Muscle layer of colon (tissue), 2 donors: ENCODE data around the gene MPZL2.

Source experiments
- H3K27ac ChIP-seq: one replicate; pipeline ENCODE4 v1.7.0; 2013; ENCODE audit warnings: low read depth, mild to moderate bottlenecking, low read length, moderate library complexity
- H3K27me3 ChIP-seq, 2 donors: one replicate each; pipeline ENCODE4 v1.7.0; 2013; ENCODE audit warnings: low read length in 2 of 2, mild to moderate bottlenecking in 2 of 2; ENCODE audit not compliant: insufficient read depth in 2 of 2, control insufficient read depth in 1 of 2
- H3K36me3 ChIP-seq: one replicate; pipeline ENCODE4 v1.7.0; 2013; ENCODE audit warnings: mild to moderate bottlenecking, low read length; ENCODE audit not compliant: insufficient read depth
- H3K4me1 ChIP-seq: one replicate; pipeline ENCODE4 v1.7.0; 2013; ENCODE audit warnings: mild to moderate bottlenecking, low read length; ENCODE audit not compliant: insufficient read depth
- H3K4me3 ChIP-seq, 2 donors: one replicate each; pipeline ENCODE4 v1.7.0; 2013; ENCODE audit warnings: low read length in 2 of 2, low read depth in 1 of 2, mild to moderate bottlenecking in 1 of 2, moderate library complexity in 1 of 2
- H3K9ac ChIP-seq: one replicate; pipeline ENCODE4 v1.7.0; 2013; ENCODE audit warnings: low read length
- H3K9me3 ChIP-seq: one replicate; pipeline ENCODE4 v1.7.0; 2013; ENCODE audit warnings: mild to moderate bottlenecking, low read length
- donor health status: abdominal sarcoma.
- donor health status: Adenocarcinoma of cecum.

The MPZL2 gene

DNA sequence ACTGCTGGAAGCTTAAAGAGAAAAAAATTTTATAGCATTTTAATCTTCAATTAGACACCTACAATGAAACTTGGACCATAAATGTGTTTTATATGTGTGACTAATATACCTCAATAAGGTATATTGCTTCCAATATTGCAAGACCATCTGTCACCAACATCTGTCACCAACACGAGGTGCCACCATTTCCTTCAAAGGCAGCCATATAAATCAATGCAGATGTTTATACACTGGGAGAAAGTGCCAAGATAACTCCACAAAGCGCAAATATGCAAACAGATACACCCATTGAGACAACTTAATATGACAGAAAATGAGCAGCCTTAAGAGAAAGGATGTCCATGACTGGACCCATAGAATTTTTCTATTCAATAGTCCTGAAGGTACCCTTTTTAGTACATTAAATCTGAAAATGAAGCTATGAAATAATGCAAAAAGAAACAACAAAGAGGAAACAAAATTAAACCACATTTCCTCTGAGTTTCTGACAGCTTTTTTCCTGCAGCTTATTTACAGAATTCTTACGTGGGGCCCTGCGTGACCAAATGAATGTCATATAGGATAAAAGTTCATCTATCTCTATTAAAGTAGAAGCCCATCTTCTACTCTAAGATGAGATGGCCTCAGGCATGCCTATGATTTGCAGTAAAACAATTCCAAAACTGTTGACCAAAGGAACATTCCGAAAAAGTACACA lies 24.4 kb downstream of the MPZL2 start:
- Histone ChIP-seq H3K9me3 (no peaks in the 10 kb centered on the region), H3K4me1 (no peaks in the 10 kb centered on the region), H3K27ac (no peak overlapping the region), H3K36me3 (no peaks in the 10 kb centered on the region), H3K27me3 (no peaks in the 10 kb centered on the region), H3K9ac (no peak overlapping the region), H3K4me3 (no peak overlapping the region)

DNA sequence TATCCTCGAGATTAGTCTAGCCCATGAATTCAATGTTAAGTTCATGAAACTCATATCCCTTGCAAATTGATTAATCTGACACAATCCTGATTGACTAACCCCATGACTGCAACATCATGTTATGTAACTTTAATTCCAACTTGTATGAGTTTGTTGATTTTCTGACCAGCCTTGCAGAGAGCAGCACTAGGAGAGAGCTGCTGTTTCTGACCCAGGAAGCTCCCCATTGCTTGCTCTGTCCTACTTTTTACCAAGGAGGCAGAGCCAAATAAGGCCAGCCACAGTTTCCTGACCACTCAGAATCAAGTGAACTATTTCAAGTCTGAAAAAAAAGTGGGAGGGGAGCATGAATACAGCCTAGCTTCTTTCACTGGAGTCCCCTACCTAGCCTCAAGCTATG lies 25.2 kb downstream of the MPZL2 start:
- H3K4me1 ChIP-seq = no peaks in the 10 kb centered on the region
- H3K27me3 ChIP-seq = no peaks in the 10 kb centered on the region
- no peak overlapping the region for H3K9ac ChIP-seq
- H3K4me3 ChIP-seq = no peak overlapping the region
- no peak overlapping the region for H3K27ac ChIP-seq
- H3K9me3 ChIP-seq = no peaks in the 10 kb centered on the region
- no peaks in the 10 kb centered on the region for H3K36me3 ChIP-seq

DNA sequence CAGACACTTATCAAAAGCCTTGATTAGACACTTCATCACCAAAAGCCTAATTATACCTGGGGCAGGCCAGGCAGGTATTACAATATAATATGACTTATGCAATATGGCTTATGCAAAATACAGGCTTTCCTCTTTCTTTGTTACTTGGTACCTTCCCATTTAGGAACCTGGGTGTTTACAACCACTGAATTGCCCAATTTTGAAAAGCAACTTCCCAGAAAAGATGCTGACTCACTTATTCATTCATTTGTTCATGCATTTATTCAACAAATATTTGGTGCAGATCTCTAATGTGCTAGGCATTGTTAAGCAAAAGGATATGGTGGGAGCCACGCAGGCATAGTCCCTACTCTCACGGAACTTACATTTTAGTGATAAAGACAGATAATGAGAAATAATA lies 25.7 kb downstream of the MPZL2 start:
- Histone ChIP-seq H3K27ac (no peak overlapping the region), H3K4me3 (no peak overlapping the region)

DNA sequence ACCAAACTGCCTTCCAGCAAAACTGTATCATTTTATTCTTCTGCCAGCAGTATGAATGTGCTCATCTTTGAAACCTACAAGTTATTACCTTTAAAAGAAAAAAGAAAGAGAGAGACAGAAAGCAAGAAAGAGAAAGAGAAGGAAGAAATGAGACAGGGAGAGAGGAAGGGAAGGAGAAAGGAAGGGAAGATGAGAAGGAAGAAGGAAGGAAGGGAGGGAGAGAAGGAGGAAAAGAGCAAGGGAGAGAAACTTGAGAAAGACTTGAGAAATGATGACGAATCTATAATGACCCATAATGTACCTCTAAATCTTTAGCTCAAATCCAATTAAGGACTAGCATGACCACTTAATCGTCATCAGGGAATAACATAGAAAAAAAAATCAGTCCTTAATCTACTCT lies 27.9 kb downstream of the MPZL2 start:
- Histone ChIP-seq H3K4me3 (no peak overlapping the region), H3K36me3 (no peaks in the 10 kb centered on the region), H3K4me1 (no peaks in the 10 kb centered on the region), H3K27ac (no peak overlapping the region), H3K9me3 (no peaks in the 10 kb centered on the region), H3K9ac (no peak overlapping the region), H3K27me3 (no peaks in the 10 kb centered on the region)

More for the DNA sequence above, 25.7 kb downstream of the MPZL2 start:
- Histone ChIP-seq H3K9me3 (no peaks in the 10 kb centered on the region), H3K27me3 (no peaks in the 10 kb centered on the region), H3K36me3 (no peaks in the 10 kb centered on the region), H3K9ac (no peak overlapping the region), H3K4me1 (no peaks in the 10 kb centered on the region)

DNA sequence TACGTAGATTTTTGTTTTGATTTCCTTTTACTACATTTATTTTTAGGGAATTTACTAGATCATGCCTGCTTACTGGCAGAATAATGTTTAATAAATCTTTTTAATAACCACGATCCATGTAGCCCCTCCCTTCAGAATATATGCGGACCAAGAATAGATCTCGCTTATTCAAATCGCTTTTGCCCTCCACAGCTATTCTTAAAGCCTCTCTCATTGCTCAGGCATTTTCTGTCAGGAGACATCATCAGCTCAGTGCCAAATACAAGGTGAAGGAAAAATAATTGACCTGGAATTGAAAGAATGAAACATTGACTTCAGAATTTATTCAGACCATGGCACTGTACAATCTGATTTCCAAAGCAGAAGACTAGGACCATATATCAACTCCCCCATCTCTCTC lies 29.3 kb downstream of the MPZL2 start:
- Histone ChIP-seq H3K27ac (no peak overlapping the region), H3K27me3 (peaks cover 0 to 2% of the 10 kb centered on the region in 2 donors), H3K4me3 (no peak overlapping the region), H3K9ac (no peak overlapping the region), H3K4me1 (no peaks in the 10 kb centered on the region), H3K36me3 (no peaks in the 10 kb centered on the region), H3K9me3 (no peaks in the 10 kb centered on the region)

DNA sequence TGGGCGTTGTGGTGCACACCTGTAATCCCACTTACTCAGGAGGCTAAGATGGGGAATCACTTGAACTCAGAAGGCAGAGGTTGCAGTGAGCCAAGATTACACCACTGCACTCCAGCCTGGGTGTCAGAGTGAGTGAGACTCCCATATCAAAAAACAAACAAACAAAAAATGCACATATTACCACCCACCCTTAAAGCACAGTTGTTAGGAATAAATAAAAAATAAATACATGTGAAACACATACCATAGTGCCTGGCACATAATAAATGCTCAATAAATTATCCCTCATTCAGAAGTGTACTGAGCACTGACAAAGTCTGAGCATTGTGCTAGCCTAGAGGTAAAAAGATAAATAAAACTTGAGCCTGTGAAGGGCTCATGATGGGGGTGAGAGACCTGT lies 30.2 kb downstream of the MPZL2 start:
- no peak overlapping the region for H3K4me3 ChIP-seq
- no peaks in the 10 kb centered on the region for H3K36me3 ChIP-seq
- H3K9me3 ChIP-seq = no peaks in the 10 kb centered on the region
- H3K4me1 ChIP-seq = no peaks in the 10 kb centered on the region
- H3K27ac ChIP-seq = no peak overlapping the region
- H3K9ac ChIP-seq = no peak overlapping the region
- H3K27me3 ChIP-seq = peaks cover 0 to 3% of the 10 kb centered on the region in 2 donors

DNA sequence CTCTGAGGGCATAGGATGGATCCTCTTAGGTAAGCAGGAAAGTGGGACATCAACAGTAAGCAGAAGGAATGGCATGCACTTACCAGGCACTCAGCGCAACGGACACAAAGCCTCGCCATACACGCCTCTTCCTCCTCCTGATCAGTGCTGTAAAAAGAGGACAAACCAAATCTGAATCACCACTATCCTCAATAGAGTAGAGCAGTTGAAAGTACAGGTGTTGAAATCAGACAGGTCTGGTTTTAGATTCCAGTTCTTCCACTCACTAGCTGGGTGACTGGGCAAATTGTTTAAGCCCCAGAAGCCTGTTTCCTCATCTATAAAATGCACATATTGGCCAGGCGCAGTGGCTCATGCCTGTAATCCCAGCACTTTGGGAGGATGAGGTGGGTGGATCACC lies 30.7 kb downstream of the MPZL2 start:
- H3K9ac ChIP-seq = no peak overlapping the region
- no peaks in the 10 kb centered on the region for H3K9me3 ChIP-seq
- peaks cover 0 to 3% of the 10 kb centered on the region in 2 donors for H3K27me3 ChIP-seq
- no peaks in the 10 kb centered on the region for H3K4me1 ChIP-seq
- no peak overlapping the region for H3K4me3 ChIP-seq
- H3K27ac ChIP-seq = no peak overlapping the region
- no peaks in the 10 kb centered on the region for H3K36me3 ChIP-seq

DNA sequence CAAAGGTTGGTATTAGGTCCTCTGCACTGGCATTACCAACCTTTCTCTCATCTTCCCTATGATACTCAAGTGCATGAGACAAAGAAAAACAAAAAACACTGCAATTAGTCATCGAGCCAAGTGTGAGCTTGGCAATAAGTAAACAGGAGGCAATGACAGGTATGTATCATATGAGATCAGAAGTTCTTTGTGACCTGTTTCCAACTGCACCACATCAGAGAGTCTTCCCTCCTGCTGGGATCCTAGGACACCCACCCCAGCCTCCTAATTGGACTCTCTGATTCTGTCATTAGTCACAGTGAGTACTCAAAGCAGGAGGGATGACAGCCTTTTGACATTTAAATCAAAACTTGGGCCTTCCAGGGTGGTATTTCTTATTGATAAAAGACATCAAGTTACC lies 31.4 kb downstream of the MPZL2 start:
- Histone ChIP-seq H3K9me3 (no peaks in the 10 kb centered on the region), H3K9ac (no peak overlapping the region), H3K4me1 (no peaks in the 10 kb centered on the region), H3K4me3 (no peak overlapping the region), H3K27ac (no peak overlapping the region), H3K27me3 (peaks cover 0 to 3% of the 10 kb centered on the region in 2 donors), H3K36me3 (no peaks in the 10 kb centered on the region)

DNA sequence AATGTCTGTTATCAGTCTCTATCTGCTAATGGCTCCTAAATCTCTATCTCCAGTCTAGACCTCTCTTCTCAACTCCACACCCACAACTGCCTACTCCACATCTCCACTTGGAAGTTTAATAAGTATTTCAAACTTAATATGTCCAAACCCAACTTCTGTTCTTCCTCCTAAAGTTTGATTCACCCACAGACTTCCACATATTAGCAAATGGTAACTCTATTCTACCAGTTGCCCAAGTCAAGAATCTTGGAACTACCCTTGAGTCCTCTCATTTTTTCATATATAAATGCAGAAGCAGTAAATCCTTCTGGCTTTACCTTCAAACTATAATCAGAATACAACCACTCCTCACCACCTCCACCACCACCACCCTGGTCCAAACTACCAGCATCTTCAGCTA lies 32.6 kb downstream of the MPZL2 start:
- no peaks in the 10 kb centered on the region for H3K36me3 ChIP-seq
- H3K9ac ChIP-seq = no peak overlapping the region
- no peaks in the 10 kb centered on the region for H3K9me3 ChIP-seq
- H3K4me3 ChIP-seq = no peak overlapping the region
- peaks cover 0 to 3% of the 10 kb centered on the region in 2 donors for H3K27me3 ChIP-seq
- H3K27ac ChIP-seq = no peak overlapping the region
- no peaks in the 10 kb centered on the region for H3K4me1 ChIP-seq

DNA sequence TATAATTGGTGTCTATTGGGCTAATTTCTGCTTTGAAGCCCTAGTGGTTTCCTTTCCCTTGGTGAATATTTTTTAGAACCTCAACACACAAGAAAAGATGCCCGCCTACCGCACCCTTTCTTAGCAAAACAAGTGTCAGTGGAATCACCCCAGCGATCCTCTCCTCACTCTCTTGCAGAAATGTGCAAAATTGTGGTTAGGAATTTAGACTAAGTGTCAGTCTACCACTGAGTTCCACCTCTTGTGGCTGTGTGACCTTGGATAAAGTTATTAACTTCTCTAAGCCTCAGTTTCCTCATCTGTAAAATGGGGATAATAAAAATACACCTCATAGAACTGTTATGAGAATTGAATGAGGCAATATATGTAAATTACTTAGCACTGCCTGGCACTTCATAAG lies 34.0 kb downstream of the MPZL2 start:
- no peaks in the 10 kb centered on the region for H3K9me3 ChIP-seq
- H3K27ac ChIP-seq = no peak overlapping the region
- H3K4me1 ChIP-seq = no peaks in the 10 kb centered on the region
- no peak overlapping the region for H3K9ac ChIP-seq
- H3K27me3 ChIP-seq = peaks cover 0 to 3% of the 10 kb centered on the region in 2 donors
- no peaks in the 10 kb centered on the region for H3K36me3 ChIP-seq
- H3K4me3 ChIP-seq = no peak overlapping the region

DNA sequence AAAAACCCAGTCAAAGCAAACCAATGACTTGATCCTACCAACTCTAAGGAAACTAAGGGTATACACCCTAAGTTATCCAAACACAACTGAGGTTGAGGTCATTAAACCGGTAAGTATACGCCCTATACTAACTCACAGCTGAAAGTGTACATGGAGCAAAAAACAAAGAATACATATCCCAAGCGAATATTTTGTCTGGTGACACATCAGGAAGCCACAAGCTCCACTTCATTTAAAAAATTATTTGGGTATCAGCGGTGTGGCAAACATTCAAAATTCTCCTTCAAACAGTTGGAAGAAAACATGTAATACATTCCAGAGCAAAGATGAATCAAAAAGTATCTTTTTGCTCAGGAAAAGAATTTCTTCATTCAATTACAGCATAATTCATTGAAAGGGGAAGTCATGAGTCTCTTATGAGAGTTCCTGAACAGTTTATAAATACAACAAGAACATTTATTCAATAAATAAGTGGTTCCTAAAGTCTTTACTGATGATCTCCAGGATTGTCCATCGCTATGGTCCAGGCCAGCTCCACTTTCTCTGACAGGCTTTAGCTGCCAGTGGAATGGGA lies 34.7 kb downstream of the MPZL2 start:
- Histone ChIP-seq H3K9me3 (no peaks in the 10 kb centered on the region), H3K4me1 (no peaks in the 10 kb centered on the region), H3K9ac (no peak overlapping the region), H3K27ac (no peak overlapping the region), H3K27me3 (peaks cover 0 to 3% of the 10 kb centered on the region in 2 donors), H3K4me3 (no peak overlapping the region), H3K36me3 (no peaks in the 10 kb centered on the region)
